Thyroid gland (tissue), 4 donors: ENCODE measurements around the gene LMAN2L. TPM values are rescaled to one million over a fixed set of nuclear protein-coding genes. Genes with fewer than 3 reads are reported as not detected.
A peak's percentile ranks its signal among the peaks of the same experiment; 100 is the strongest.

Experiments
- DNase-seq, 2 donors: peaks; one replicate each; pipeline ENCODE4 v3.0.0-alpha.2; 2019
- H3K27ac ChIP-seq, 3 donors: fragments of 200-600 bp; sonication (generic); 1 replicate in 2 of 3; 2 replicates in 1 of 3; pipeline ENCODE4 v1.5.1; 2016 to 2019; ENCODE audit warnings: mild to moderate bottlenecking in 1 of 3, moderate library complexity in 1 of 3
- H3K27me3 ChIP-seq: fragments of 200-600 bp; sonication (generic); one replicate; pipeline ENCODE4 v1.5.1; 2019
- H3K36me3 ChIP-seq, 2 donors: fragments of 200-600 bp; sonication (generic); one replicate each; pipeline ENCODE4 v1.5.1; 2016 to 2019
- H3K4me1 ChIP-seq, 2 donors: fragments of 200-600 bp; sonication (generic); one replicate each; pipeline ENCODE4 v1.5.1; 2017 to 2019
- H3K4me3 ChIP-seq, 3 donors: fragments of 200-600 bp; sonication (generic); replicated peaks in 1 of 3; 1 replicate in 2 of 3; 2 replicates in 1 of 3; pipeline ENCODE4 v1.5.1; 2016; ENCODE audit warnings: mild to moderate bottlenecking in 1 of 3
- H3K9me3 ChIP-seq: fragments of 200-600 bp; sonication (generic); one replicate; pipeline ENCODE4 v1.5.1; 2017
- POLR2A ChIP-seq, 2 donors: fragments of 450-650 bp; IDR thresholded peaks; one replicate each; pipeline ENCODE4 v1.6.1; 2017; ENCODE audit warnings: antibody characterized with exemption in 2 of 2, mild to moderate bottlenecking in 2 of 2, moderate library complexity in 1 of 2
- WGBS, 2 donors: methylation state at CpG; one replicate each; pipeline ENCODE4 v1.1.5; 2017; 5-methylcytosine and 5-hydroxymethylcytosine counted together
- intact Hi-C: fragments of 100-400 bp; cut with DNase I; formaldehyde crosslinking; loops from one replicate; pipeline ENCODE4 v1.15.1; 2023
- total RNA-seq, 4 donors: library from RNA; depleted of rRNA; stranded (reverse); fragments of >200 nt; gene quantifications; one replicate each; pipeline ENCODE4 v1.2.3, GENCODE V29; 2016
- TF ChIP-seq, protein P1 (sequence below), 6 experiments: fragments of 200-600 bp in 3 of 6; fragments of 450-650 bp in 3 of 6; sonication (generic) in 3 of 6; IDR thresholded peaks; one replicate each; pipeline ENCODE4 v1.5.1; 2016 to 2019; ENCODE audit warnings: antibody characterized with exemption in 6 of 6, mild to moderate bottlenecking in 2 of 6, inconsistent platforms in 1 of 6, moderate library complexity in 1 of 6

Gene LMAN2L
- total RNA-seq, 4 donors from 2014 or later = 22.8 to 32.9 (median 29.2) TPM

DNA sequence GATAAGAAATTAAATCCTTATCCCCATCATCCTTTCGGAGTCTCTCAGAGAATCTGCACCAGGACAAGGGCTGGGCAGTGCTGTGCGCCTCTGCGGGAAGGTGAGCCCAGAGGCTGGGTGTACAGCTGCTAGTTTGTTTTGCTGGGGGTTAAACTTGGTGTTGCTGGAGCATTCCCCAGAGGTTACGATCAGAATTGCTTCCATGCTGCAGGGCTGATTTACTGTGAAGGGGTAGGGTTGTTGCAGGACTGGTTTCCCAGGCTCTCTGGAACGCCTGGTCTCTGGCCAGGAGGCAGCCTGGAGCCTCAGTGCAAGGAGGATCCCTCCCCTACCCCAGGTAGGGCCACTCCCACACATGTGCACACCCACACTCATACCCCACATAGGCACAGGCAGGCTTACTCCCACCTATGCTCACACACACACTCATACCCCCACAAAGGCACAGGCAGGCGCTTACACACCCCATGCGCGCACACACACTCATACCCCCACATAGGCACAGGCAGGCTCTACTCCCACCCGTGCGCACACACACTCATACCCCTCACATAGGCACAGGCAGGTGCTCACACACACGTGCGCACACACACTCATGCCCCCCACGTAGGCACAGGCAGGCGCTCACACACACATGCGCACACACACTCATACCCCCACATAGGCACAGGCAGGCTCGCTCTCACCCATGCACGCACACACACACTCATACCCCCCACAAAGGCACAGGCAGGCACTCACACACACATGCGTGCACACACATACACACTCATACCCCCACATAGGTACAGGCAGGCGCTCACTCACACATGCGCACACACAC, 32.1 kb upstream of the LMAN2L start:
- no peak for TF ChIP-seq POLR2A (IDR thresholded peaks at IDR 0.05)
- TF ChIP-seq, protein P1, sequence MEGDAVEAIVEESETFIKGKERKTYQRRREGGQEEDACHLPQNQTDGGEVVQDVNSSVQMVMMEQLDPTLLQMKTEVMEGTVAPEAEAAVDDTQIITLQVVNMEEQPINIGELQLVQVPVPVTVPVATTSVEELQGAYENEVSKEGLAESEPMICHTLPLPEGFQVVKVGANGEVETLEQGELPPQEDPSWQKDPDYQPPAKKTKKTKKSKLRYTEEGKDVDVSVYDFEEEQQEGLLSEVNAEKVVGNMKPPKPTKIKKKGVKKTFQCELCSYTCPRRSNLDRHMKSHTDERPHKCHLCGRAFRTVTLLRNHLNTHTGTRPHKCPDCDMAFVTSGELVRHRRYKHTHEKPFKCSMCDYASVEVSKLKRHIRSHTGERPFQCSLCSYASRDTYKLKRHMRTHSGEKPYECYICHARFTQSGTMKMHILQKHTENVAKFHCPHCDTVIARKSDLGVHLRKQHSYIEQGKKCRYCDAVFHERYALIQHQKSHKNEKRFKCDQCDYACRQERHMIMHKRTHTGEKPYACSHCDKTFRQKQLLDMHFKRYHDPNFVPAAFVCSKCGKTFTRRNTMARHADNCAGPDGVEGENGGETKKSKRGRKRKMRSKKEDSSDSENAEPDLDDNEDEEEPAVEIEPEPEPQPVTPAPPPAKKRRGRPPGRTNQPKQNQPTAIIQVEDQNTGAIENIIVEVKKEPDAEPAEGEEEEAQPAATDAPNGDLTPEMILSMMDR (IDR thresholded peaks at IDR 0.05) = peak in 4 of 6 experiments; percentile 17 to 50 (median 29)
- intact Hi-C loops = no loop called here
- 77 to 78% methylated on average over 20 of the region's 20 CpGs for WGBS, 2 donors

GRCh38 chr2:96770442-96771202, 30.8 kb upstream of the LMAN2L start:
- DNase-seq = peak; percentile 62 to 70
- intact Hi-C loops = no loop called here
- no peak for TF ChIP-seq POLR2A (IDR thresholded peaks at IDR 0.05)
- TF ChIP-seq, protein P1 (IDR thresholded peaks at IDR 0.05) = no peak
- H3K27me3 ChIP-seq = no peaks in the 10 kb centered on the region
- peak overlapping the region; percentile 74 to 85 (median 79) for H3K27ac ChIP-seq
- no peaks in the 10 kb centered on the region for H3K36me3 ChIP-seq
- peaks cover 37 to 69% of the 10 kb centered on the region in 2 donors for H3K4me1 ChIP-seq
- no peaks in the 10 kb centered on the region for H3K9me3 ChIP-seq
- WGBS, 2 donors = 64 to 72% methylated on average over 23 to 24 of the region's 25 CpGs
- H3K4me3 ChIP-seq = no peak overlapping the region

More for the DNA sequence above, 32.1 kb upstream of the LMAN2L start:
- H3K9me3 ChIP-seq = no peaks in the 10 kb centered on the region
- H3K27ac ChIP-seq = peak overlapping the region; percentile 23 to 45 (median 34)
- H3K36me3 ChIP-seq = no peaks in the 10 kb centered on the region
- peak; percentile 78 to 79 for DNase-seq
- H3K27me3 ChIP-seq = no peaks in the 10 kb centered on the region
- peaks cover 37 to 65% of the 10 kb centered on the region in 2 donors for H3K4me1 ChIP-seq
- H3K4me3 ChIP-seq = no peak overlapping the region

- DNase-seq = peak; percentile 96 to 97
Observed at GRCh38 chr2:96769814-96770213, 29.9 kb upstream of the LMAN2L start.

DNA sequence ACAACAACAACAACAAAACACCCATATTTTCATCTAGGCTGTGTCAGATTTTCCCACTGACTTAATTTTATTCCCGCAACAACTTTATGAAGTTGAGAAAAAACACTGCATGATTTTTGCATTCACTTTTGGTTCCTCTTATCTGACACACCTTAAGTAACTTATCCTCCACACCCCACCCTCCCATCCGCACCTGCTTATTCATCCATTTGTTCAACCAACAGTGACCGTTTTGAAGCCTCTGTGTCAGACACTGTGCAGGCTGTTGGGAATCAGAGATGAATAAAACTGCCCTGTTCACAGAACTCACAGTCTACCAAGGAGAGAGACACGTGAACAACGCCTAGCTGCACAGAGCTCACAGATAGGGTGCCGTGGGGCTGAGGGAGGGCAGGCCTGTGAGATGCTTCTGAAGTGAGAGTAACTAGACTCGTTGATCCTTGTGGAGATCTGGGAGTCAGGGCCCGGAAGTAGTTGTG, 28.3 kb upstream of the LMAN2L start:
- 43 to 58% methylated on average over 8 of the region's 8 CpGs for WGBS, 2 donors
- no peaks in the 10 kb centered on the region for H3K36me3 ChIP-seq
- TF ChIP-seq, protein P1 (IDR thresholded peaks at IDR 0.05) = no peak
- no peak for TF ChIP-seq POLR2A (IDR thresholded peaks at IDR 0.05)
- H3K4me1 ChIP-seq = peaks cover 52 to 81% of the 10 kb centered on the region in 2 donors
- H3K9me3 ChIP-seq = no peaks in the 10 kb centered on the region
- no peaks in the 10 kb centered on the region for H3K27me3 ChIP-seq
- DNase-seq = peak; percentile 50 to 57
- intact Hi-C loops = no loop called here
- no peak overlapping the region for H3K4me3 ChIP-seq
- peak overlapping the region in 1 of 3 donors; percentile 34 for H3K27ac ChIP-seq

More at GRCh38 chr2:96769814-96770213, 29.9 kb upstream of the LMAN2L start:
- Histone ChIP-seq H3K27ac (peak overlapping the region; percentile 13 to 79 (median 74)), H3K4me3 (no peak overlapping the region), H3K9me3 (no peaks in the 10 kb centered on the region), H3K36me3 (no peaks in the 10 kb centered on the region), H3K27me3 (no peaks in the 10 kb centered on the region), H3K4me1 (peaks cover 40 to 74% of the 10 kb centered on the region in 2 donors)
- intact Hi-C loops = no loop called here
- WGBS, 2 donors = 18 to 36% methylated on average over 7 of the region's 7 CpGs
- peak in 1 of 2 donors; percentile 43 for TF ChIP-seq POLR2A (IDR thresholded peaks at IDR 0.05)
- TF ChIP-seq, protein P1 (IDR thresholded peaks at IDR 0.05) = peak in 1 of 6 experiments; percentile 15
